GM21528 (cell line): ENCODE measurements around the gene GNA12.
A peak's percentile ranks its signal among the peaks of the same experiment; 100 is the strongest.

Source experiments
- ATAC-seq: cut with Tn5 transposase; IDR thresholded peaks from one replicate; pipeline ENCODE4 v1.9.1; 2021; ENCODE audit warnings: mild to moderate bottlenecking, moderate library complexity; ENCODE audit not compliant: unreplicated experiment, low FRiP score

GNA12 gene

DNA sequence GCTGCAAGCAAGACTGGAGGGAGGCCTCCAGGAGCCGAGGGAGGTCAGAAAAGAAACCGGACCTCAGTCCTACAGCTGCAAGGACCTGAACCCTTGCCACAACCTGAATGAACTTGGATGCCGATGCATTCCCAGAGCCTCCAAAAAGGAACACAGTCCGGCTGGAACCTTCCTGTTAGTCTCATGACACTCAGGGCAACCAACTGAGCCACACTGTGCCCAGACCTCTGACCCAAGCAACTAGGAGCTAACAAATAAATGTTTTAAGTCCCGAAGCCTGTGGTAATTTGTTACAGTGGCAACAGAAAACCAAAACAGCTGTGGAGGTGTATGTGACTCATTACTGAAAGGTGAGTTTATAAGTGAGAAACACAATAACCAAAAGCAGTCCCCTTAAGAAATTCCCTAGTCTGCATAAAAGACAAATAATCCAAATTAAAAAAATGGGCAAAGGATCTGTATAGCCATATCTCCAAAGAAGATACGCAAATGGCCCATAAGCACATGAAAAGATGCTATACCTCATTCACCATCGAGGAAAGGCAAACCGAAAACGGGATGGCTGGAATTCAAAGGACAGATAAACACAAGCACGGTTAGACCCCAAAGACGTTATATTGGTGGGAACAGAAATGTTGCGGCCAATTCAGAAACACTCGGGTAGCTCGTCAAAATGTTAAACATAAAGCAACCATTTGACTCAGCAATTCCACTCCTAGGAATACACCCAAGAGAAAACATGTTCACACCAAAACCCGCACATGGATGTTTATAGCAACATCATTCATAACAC, 24.8 kb downstream of the GNA12 start:
- no peak for ATAC-seq

DNA sequence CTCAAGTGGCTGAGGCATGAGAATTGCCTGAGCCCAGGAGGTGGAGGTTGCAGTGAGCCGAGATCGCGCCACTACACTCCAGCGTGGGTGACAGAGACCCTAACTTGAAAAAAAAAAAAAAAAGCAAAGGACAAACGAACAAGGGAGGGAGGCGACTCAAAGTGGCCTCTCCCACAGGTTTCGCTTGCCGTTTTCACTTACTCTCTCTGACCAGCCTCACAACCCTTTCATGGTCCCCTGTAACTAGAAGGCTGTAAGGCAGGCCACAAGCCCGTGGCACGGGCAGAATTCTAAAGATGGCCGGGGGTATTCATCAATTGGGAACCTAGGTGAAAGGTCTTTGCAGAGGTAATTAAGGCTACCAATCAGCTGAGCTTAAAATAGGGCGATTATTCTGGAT, 25.5 kb downstream of the GNA12 start:
- no peak for ATAC-seq

- ATAC-seq: no peak
Observed at GRCh38 chr7:2818121-2818520, 26.0 kb downstream of the GNA12 start.

GRCh38 chr7:2817456-2817855, 26.7 kb downstream of the GNA12 start:
- no peak for ATAC-seq

- ATAC-seq: no peak
Observed at GRCh38 chr7:2815875-2816245, 28.2 kb downstream of the GNA12 start.

- ATAC-seq: no peak
Observed at GRCh38 chr7:2814946-2815874, 28.9 kb downstream of the GNA12 start.

GRCh38 chr7:2814186-2814945, 29.7 kb downstream of the GNA12 start:
- ATAC-seq: no peak

GRCh38 chr7:2813350-2814185, 30.5 kb downstream of the GNA12 start:
- no peak for ATAC-seq

DNA sequence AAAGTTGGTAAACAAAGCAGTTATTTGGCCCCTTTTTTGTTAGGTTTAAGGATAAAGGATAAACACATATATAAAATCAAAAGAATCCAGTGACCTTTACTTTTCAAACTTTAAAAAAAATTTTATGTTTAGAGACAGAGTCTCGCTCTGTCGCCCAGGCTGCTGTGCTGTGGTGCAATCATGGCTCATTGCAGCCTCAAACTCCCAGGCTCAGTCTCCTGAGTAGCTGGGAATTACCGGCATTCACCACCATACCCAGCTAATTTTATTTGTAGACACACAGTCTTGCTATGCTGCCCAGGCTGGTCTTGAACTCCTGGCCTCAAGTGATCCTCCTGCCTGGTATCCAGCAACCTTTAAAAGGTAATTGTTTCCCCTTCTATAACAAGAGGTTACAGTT, 31.3 kb downstream of the GNA12 start:
- ATAC-seq: no peak

GRCh38 chr7:2812114-2812487, 32.0 kb downstream of the GNA12 start:
- ATAC-seq: no peak

GRCh38 chr7:2811476-2812113, 32.5 kb downstream of the GNA12 start:
- ATAC-seq: no peak

GRCh38 chr7:2810682-2811415, 33.3 kb downstream of the GNA12 start:
- no peak for ATAC-seq

DNA sequence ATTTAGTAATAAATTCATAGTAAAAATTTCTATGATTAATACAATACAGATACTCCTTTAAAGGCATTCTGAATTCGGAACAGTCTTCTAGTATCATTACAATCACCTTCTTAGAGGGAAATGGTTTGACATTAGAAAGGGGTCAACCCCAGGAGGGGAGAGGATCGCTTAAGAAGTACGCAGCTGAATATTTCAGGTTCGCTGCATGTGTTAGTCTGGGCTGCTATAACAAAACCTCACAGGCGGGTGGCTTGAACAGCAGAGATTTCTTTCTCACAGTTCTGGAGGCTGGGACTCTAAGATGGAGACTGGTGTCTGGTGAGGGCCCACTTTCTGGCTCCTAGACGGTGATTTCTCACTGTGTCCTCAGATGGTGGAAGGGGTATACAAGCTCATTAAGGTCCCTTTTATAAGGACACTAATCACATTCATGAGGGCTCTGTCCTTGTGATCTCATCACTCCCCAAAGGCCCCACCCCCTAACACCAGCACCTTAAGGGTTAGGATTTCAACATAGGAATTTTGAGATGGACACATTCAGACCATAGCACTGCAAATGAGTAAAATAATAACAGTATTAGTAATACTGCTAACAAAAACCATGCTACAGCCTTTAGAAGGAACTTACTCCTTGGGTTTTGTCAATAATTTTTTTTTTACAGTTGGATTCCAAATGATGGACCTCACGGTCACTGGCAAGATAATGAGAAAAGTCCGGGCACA, 34.0 kb downstream of the GNA12 start:
- no peak for ATAC-seq

GRCh38 chr7:2808891-2809665, 35.0 kb downstream of the GNA12 start:
- ATAC-seq: no peak

DNA sequence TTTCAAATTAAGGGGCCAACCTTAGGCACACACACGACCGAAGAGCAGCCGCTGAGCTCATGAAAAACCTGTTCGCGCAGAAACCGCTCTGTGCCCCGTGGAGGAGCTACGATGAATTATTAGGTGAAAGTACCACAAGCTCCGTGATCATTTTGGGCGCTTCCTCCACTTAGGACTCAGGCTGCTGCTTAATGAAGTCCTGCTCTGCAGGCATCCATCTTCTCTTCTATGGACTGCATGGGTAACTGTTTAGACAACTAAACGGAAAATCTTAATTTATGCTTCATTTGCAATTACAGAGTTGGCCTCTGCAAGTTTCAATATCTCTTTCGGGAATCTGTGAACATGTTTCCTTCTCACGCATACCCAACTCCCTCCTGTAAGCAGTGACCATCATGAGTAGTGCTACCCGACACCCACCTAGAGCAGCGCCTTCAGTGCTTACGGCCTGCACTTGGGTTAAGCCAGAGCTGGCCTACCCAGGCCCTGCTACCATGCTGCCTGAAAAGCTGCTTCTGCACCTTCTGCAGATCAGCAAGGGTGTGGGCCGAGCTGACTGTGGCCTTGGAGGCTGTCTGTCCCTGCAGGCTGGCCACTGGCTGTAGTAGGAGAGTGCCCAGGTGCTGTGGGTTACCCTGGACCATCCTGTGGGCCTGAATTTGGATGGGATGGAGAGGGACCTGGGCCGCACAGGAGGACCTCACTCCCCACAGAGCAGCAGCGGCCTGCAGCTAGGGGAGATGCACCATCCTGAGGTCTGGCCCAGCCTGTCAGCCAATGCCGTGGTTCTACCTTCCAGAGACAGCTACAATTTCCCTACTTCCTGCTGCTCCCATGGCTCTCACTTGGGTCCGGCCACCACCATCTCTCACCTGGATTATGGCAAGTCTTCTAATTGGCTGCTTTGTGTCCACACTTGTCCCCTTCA, 36.0 kb downstream of the GNA12 start:
- ATAC-seq: peak; percentile 57

DNA sequence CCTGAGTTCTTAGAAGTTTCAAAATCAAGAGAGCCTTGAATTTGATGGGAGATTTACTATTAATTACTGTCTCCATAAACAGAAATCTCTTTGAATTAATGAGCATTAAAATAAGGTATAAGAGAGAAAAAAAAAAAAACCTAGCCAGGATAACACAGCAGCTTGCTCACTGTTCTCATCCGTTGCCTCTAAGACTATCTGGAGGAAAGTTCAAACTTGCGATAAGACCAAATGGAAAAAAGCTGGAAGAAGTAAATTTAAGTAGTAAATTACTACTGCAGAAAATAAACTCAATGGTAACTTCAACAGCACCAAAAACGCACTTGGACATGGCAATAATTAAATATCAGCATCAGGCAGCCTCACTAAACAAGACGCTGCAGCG, 36.7 kb downstream of the GNA12 start:
- ATAC-seq: no peak

DNA sequence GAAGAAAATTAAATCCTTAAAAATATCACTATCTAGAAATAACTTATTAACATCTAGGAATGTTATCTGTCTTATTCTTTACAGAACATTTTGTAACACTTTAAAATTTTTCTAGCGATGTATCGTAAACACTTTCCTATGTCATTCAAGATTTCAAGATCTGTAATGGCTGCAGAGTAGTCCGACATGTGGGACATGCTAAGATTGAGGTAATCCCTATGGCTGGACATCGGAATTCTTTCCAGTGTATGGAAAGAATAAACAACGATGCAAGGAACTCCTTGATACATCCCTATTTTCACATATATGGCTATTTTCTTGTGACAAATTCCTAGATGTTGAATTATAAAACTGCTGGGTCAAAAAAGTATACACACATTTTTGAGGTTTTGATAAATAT, 37.5 kb downstream of the GNA12 start:
- ATAC-seq: no peak
